OCI-LY7 (cell line): ENCODE measurements around the gene HK3.

Experiments used
- EZH2phosphoT487 ChIP-seq: fragments of 200-600 bp; sonication (generic); IDR thresholded peaks from 2 replicates; pipeline ENCODE4 v1.6.1; 2018; ENCODE audit warnings: low read depth, borderline replicate concordance, mild to moderate bottlenecking, mixed run types, antibody characterized with exemption, low read length, moderate library complexity, mixed read lengths
- TF ChIP-seq, protein P1 (sequence below): fragments of 200-600 bp; sonication (generic); conservative IDR thresholded peaks from 2 replicates; pipeline ENCODE4 v1.5.1; 2014; ENCODE audit warnings: mild to moderate bottlenecking, antibody characterized with exemption, low read length, moderate library complexity, mixed read lengths

DNA sequence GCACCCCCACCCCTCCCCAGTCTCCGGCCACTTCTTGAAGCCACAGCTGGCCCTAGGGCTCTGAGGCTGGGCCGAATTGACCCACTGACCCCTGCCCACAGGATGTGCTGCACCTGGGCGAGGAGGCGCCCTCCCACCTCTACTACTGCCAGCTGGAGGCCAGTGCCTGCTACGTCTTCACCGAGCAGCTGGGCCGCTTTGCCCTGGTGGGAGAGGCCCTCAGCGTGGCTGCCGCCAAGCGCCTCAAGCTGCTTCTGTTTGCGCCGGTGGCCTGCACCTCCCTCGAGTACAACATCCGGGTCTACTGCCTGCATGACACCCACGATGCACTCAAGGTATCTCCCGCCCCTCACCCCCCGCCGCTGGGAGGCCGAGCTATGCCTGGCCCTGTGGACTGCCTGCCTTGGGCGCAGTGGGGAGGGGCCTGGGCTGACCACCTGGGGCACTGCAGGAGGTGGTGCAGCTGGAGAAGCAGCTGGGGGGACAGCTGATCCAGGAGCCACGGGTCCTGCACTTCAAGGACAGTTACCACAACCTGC lies 21.3 kb downstream of the HK3 start:
- TF ChIP-seq, protein P1, sequence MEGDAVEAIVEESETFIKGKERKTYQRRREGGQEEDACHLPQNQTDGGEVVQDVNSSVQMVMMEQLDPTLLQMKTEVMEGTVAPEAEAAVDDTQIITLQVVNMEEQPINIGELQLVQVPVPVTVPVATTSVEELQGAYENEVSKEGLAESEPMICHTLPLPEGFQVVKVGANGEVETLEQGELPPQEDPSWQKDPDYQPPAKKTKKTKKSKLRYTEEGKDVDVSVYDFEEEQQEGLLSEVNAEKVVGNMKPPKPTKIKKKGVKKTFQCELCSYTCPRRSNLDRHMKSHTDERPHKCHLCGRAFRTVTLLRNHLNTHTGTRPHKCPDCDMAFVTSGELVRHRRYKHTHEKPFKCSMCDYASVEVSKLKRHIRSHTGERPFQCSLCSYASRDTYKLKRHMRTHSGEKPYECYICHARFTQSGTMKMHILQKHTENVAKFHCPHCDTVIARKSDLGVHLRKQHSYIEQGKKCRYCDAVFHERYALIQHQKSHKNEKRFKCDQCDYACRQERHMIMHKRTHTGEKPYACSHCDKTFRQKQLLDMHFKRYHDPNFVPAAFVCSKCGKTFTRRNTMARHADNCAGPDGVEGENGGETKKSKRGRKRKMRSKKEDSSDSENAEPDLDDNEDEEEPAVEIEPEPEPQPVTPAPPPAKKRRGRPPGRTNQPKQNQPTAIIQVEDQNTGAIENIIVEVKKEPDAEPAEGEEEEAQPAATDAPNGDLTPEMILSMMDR = no peak
- TF ChIP-seq EZH2phosphoT487 = no peak
